ENCODE results near the gene ZDHHC4. TPM values are rescaled to one million over a fixed set of nuclear protein-coding genes. Genes with fewer than 3 reads are reported as not detected.

ZDHHC4 gene
- polyA plus RNA-seq (2011; rRNA removed) (118 and 149 TPM in 2 replicates), polyA plus RNA-seq (2017; fragmentation: RNase III; extraction: RNeasy Plus Mini Kit Qiagen cat#74134 plus additional on column Dnase treatment) (37.0 to 43.3 TPM (median 42.8 TPM) in 3 replicates), polyA minus RNA-seq (2011; rRNA and poly(A)+ RNA removed) (128 and 141 TPM in 2 replicates)
- 63.7 and 69.6 TPM in 2 replicates for polyA plus RNA-seq (2012; cell fraction: cytosol; rRNA removed)
- polyA plus RNA-seq (2012; cell fraction: nucleus; rRNA removed), result 43.7 and 74.3 TPM in 2 replicates

DNA sequence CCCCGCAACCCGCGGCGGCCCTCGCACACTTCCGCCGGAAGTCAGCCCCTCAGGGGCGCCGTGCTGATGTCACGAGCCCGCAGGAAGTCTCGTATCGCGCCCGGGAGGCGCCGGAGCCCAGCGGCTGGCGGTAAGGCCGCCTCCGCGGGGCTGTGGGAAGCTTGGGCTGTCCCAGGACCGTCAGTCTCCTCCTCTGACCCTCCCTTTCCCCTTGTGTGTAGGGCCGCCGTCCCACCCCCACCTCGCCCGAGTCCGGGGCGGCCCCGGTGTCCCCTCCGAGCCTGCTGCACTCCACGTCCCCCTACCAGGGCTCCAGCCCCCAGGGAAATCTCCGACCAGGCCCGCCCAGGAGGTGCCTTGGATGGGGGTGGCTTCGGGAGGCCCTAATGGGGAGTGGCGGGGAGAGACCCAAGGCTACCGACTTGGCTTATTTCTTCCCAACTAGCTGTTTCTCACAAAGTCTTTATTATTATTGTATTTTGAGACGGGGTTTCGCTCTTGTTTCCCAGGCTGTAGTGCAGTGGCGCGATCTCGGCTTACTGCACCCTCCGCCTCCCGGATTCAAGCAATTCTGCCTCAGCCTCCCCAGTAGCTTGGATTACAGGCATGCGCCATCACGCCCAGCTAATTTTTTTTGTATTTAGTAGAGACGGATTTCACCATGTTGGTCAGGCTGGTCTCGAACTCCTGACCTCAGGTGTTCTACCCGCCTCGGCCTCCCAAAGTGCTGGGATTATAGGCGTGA lies at the start of gene ZDHHC4:
Gene ZDHHC4 (plus strand): TSS at position 86 of the 745 bp plus-strand sequence. CDS start 3,108 bp downstream, outside the sequence.
- no peak for TF ChIP-seq KDM5A (IDR thresholded peaks at IDR 0.05)
- TF ChIP-seq BHLHE40 (IDR thresholded peaks at IDR 0.05; ENCODE audit: low read depth, low read length), result no peak
- TF ChIP-seq CHD4 (IDR thresholded peaks at IDR 0.05; ENCODE audit: borderline replicate concordance), result 0 out of 2 replicates have a peak, but pooled peaks have one; percentile 15
- no peak for TF ChIP-seq ZC3H11A (IDR thresholded peaks at IDR 0.05)
- no peak for TF ChIP-seq SREBF2 (IDR thresholded peaks at IDR 0.05)
- TF ChIP-seq PHF8 (IDR thresholded peaks at IDR 0.05; ENCODE audit: borderline replicate concordance, low read depth), result peak; percentile 99
- TF ChIP-seq EHF (CRISPR knock-in tag; IDR thresholded peaks at IDR 0.05), result no peak
- TF ChIP-seq, protein P1, sequence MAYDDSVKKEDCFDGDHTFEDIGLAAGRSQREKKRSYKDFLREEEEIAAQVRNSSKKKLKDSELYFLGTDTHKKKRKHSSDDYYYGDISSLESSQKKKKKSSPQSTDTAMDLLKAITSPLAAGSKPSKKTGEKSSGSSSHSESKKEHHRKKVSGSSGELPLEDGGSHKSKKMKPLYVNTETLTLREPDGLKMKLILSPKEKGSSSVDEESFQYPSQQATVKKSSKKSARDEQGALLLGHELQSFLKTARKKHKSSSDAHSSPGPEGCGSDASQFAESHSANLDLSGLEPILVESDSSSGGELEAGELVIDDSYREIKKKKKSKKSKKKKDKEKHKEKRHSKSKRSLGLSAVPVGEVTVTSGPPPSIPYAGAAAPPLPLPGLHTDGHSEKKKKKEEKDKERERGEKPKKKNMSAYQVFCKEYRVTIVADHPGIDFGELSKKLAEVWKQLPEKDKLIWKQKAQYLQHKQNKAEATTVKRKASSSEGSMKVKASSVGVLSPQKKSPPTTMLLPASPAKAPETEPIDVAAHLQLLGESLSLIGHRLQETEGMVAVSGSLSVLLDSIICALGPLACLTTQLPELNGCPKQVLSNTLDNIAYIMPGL (CRISPR knock-in tag; IDR thresholded peaks at IDR 0.05; ENCODE audit: borderline replicate concordance), result no peak
- TF ChIP-seq FOSL2 (IDR thresholded peaks at IDR 0.05), result no peak
- 0 out of 2 replicates have a peak, but pooled peaks have one; percentile 10 for TF ChIP-seq FOSL2 (CRISPR knock-in tag; IDR thresholded peaks at IDR 0.05)
- peak; percentile 75 to 95; a peak in 4 of 5 replicates for TF ChIP-seq JUN (IDR thresholded peaks at IDR 0.05)
- peak; percentile 30; the same call in 1 of the 2 replicates for TF ChIP-seq TFCP2L1 (CRISPR knock-in tag; IDR thresholded peaks at IDR 0.05)
- TF ChIP-seq USF2 (IDR thresholded peaks at IDR 0.05), result peak; percentile 42; the same call in 1 of the 2 replicates
- peak; percentile 80 for TF ChIP-seq MAX (IDR thresholded peaks at IDR 0.05)
- no peak for TF ChIP-seq SMC3 (IDR thresholded peaks at IDR 0.05)
- peak; percentile 97 for TF ChIP-seq POLR2A (IDR thresholded peaks at IDR 0.05; ENCODE audit: low read length)
- TF ChIP-seq, protein P2, sequence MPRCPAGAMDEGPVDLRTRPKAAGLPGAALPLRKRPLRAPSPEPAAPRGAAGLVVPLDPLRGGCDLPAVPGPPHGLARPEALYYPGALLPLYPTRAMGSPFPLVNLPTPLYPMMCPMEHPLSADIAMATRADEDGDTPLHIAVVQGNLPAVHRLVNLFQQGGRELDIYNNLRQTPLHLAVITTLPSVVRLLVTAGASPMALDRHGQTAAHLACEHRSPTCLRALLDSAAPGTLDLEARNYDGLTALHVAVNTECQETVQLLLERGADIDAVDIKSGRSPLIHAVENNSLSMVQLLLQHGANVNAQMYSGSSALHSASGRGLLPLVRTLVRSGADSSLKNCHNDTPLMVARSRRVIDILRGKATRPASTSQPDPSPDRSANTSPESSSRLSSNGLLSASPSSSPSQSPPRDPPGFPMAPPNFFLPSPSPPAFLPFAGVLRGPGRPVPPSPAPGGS (IDR thresholded peaks at IDR 0.05), result peak; percentile 98
- Histone ChIP-seq H3K9me3 (no peaks in the 10 kb centered on the region), H3K4me1 (peaks cover 20% of the 10 kb centered on the region), H3K4me2 (peak within 1 kb of the TSS; percentile 84), H3K4me3 (peak within 1 kb of the TSS; percentile 77), H3K27ac (peak within 1 kb of the TSS; percentile 93 to 95)
- FAIRE-seq (no peak), DNase-seq (ENCODE audit: low read depth in 1 of 2, low spot score in 1 of 2) (peak; percentile 93 to 99), ATAC-seq (peak; percentile 97)
- 35% methylated on average over 26 of the region's 51 CpGs for WGBS (ENCODE audit: missing lambda C conversion rate)
- ChIA-PET CTCF (interaction anchor here (0.6 to 5.9 kb wide), 3 partner anchors 11 to 61 kb away, joined by 4 to 58 read pairs (median 10); partner anchors contain the start of gene INTS15), POLR2A (interaction anchor here (1.0 to 1.8 kb wide), 4 partner anchors 9 to 38 kb away, joined by 3 to 15 read pairs (median 5); partner anchors contain the start of genes INTS15 and ZNF853)

GRCh38 chr7:6528401-6529130 lies 48.7 kb upstream of the ZDHHC4 start:
- no peak for ATAC-seq
- CTCF ChIA-PET, result interaction anchor here (0.8 to 1.5 kb wide), 3 partner anchors 49 to 329 kb away, joined by 3 to 4 read pairs (median 3); partner anchors contain the start of gene INTS15
- no peak overlapping the region for H3K4me3 ChIP-seq
- 69% methylated on average over 12 of the region's 13 CpGs for WGBS (ENCODE audit: missing lambda C conversion rate)
- TF ChIP-seq ATOH8 (CRISPR knock-in tag; IDR thresholded peaks at IDR 0.05; ENCODE audit: low read depth), result no peak
- no peak for TF ChIP-seq ZFP36 (IDR thresholded peaks at IDR 0.05; ENCODE audit: borderline replicate concordance, partially characterized antibody)
- TF ChIP-seq TFCP2L1 (CRISPR knock-in tag; IDR thresholded peaks at IDR 0.05), result no peak
- TF ChIP-seq, protein P3, sequence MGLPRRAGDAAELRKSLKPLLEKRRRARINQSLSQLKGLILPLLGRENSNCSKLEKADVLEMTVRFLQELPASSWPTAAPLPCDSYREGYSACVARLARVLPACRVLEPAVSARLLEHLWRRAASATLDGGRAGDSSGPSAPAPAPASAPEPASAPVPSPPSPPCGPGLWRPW (IDR thresholded peaks at IDR 0.05), result no peak
- no peak for TF ChIP-seq USF2 (IDR thresholded peaks at IDR 0.05)
- TF ChIP-seq EP300 (IDR thresholded peaks at IDR 0.05), result no peak
- TF ChIP-seq SMC3 (IDR thresholded peaks at IDR 0.05), result no peak
- no peak for TF ChIP-seq CHD4 (IDR thresholded peaks at IDR 0.05; ENCODE audit: borderline replicate concordance)
- TF ChIP-seq FOSL2 (IDR thresholded peaks at IDR 0.05), result no peak
- no peak for TF ChIP-seq FOSL2 (CRISPR knock-in tag; IDR thresholded peaks at IDR 0.05)
- TF ChIP-seq, protein P4, sequence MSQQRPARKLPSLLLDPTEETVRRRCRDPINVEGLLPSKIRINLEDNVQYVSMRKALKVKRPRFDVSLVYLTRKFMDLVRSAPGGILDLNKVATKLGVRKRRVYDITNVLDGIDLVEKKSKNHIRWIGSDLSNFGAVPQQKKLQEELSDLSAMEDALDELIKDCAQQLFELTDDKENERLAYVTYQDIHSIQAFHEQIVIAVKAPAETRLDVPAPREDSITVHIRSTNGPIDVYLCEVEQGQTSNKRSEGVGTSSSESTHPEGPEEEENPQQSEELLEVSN (IDR thresholded peaks at IDR 0.05; ENCODE audit: borderline replicate concordance, low read depth), result no peak
- no peak for TF ChIP-seq RNF2 (IDR thresholded peaks at IDR 0.05; ENCODE audit: borderline replicate concordance, low read depth)
- TF ChIP-seq BHLHE40 (IDR thresholded peaks at IDR 0.05; ENCODE audit: low read depth, low read length), result no peak
- no peak for TF ChIP-seq NR3C1 (IDR thresholded peaks at IDR 0.05)
- TF ChIP-seq RARB (CRISPR knock-in tag; IDR thresholded peaks at IDR 0.05), result no peak
- H3K4me2 ChIP-seq, result no peak overlapping the region
- no peak for FAIRE-seq
- no peak overlapping the region for H3K27ac ChIP-seq
- H3K9me3 ChIP-seq, result no peaks in the 10 kb centered on the region
- H3K4me1 ChIP-seq, result no peaks in the 10 kb centered on the region
- POLR2A ChIA-PET, result interaction anchor here (0.5 kb wide), 1 partner anchor 64 kb away, joined by 3 read pairs; no protein-coding TSS in a partner anchor
- no peak for DNase-seq (ENCODE audit: low read depth in 1 of 2, low spot score in 1 of 2)

Data from A549 (cell line).